GM18867 (cell line): ENCODE measurements around the gene SAMD9L.

Experiments
- ATAC-seq: cut with Tn5 transposase; IDR thresholded peaks from one replicate; pipeline ENCODE4 v1.9.1; 2021; ENCODE audit warnings: mild to moderate bottlenecking, moderate library complexity; ENCODE audit not compliant: unreplicated experiment

The SAMD9L gene

GRCh38 chr7:93148144-93148543 is at the start of gene SAMD9L:
Gene SAMD9L, minus strand, starts transcription at chr7:93148385. Its CDS starts 12,414 bp downstream, at chr7:93135971.
- peak; percentile 76 for ATAC-seq

- ATAC-seq: no peak
These were observed 48.2 kb upstream of the SAMD9L start for GRCh38 chr7:93196336-93196735.

GRCh38 chr7:93194386-93194785 is 46.2 kb upstream of the SAMD9L start:
- ATAC-seq: no peak

- ATAC-seq: no peak
These were observed 40.9 kb upstream of the SAMD9L start for GRCh38 chr7:93188870-93189634.

- no peak for ATAC-seq
These were observed 37.3 kb upstream of the SAMD9L start for GRCh38 chr7:93185303-93186027.

GRCh38 chr7:93179173-93179572 is 31.0 kb upstream of the SAMD9L start:
- ATAC-seq: no peak

- ATAC-seq: no peak
These were observed 30.0 kb upstream of the SAMD9L start for GRCh38 chr7:93178213-93178612.

GRCh38 chr7:93176992-93177580 is 28.9 kb upstream of the SAMD9L start:
- ATAC-seq: no peak

GRCh38 chr7:93175219-93175618 is 27.0 kb upstream of the SAMD9L start:
- no peak for ATAC-seq

- no peak for ATAC-seq
These were observed 24.5 kb upstream of the SAMD9L start for GRCh38 chr7:93172683-93173082.

GRCh38 chr7:93171606-93172226 is 23.5 kb upstream of the SAMD9L start:
- no peak for ATAC-seq

GRCh38 chr7:93165447-93165846 is 17.3 kb upstream of the SAMD9L start:
- peak; percentile 99 for ATAC-seq

GRCh38 chr7:93164766-93165165 is 16.6 kb upstream of the SAMD9L start:
- ATAC-seq: no peak

- ATAC-seq: no peak
These were observed 13.1 kb upstream of the SAMD9L start for GRCh38 chr7:93161181-93161762.

- no peak for ATAC-seq
These were observed 12.2 kb upstream of the SAMD9L start for GRCh38 chr7:93160410-93160809.

- no peak for ATAC-seq
These were observed 11.3 kb upstream of the SAMD9L start for GRCh38 chr7:93159490-93159889.

GRCh38 chr7:93156884-93157283 is 8.7 kb upstream of the SAMD9L start:
- ATAC-seq: no peak

- ATAC-seq: no peak
These were observed 2.1 kb upstream of the SAMD9L start for GRCh38 chr7:93150200-93150835.

- no peak for ATAC-seq
These were observed 542 bp upstream of the SAMD9L start for GRCh38 chr7:93148727-93149126.

- peak; percentile 82 for ATAC-seq
These were observed 822 bp downstream of the SAMD9L start for GRCh38 chr7:93147363-93147762.
